Measurements from ENCODE around the gene ATP5F1C.
"Not testable (repeated sequence)": the region's sequence is repeated elsewhere in the genome, so short reads cannot be mapped to it uniquely, and the experiment has no call there.

- not testable (repeated sequence) for TF ChIP-seq CTCF (IDR thresholded peaks at IDR 0.05 in 2 of 3, conservative IDR thresholded peaks at IDR 0.05 in 1 of 3; ENCODE audit: borderline replicate concordance in 1 of 3, insufficient read depth in 1 of 3, low read depth in 2 of 3, low read length in 2 of 3); ZNF274 (IDR thresholded peaks at IDR 0.05; ENCODE audit: low read depth, low read length); TCF7L2 (IDR thresholded peaks at IDR 0.05; ENCODE audit: borderline replicate concordance, extremely low read depth, insufficient read depth, insufficient read length); POLR2AphosphoS5 (IDR thresholded peaks at IDR 0.05; ENCODE audit: low read depth, low read length); POLR2A (IDR thresholded peaks at IDR 0.05; ENCODE audit: borderline replicate concordance, extremely low read depth, insufficient read depth, insufficient read length); ZFX (IDR thresholded peaks at IDR 0.05); ATF3 (IDR thresholded peaks at IDR 0.05); EZH2 (IDR thresholded peaks at IDR 0.05); RAD21 (IDR thresholded peaks at IDR 0.05; ENCODE audit: low read depth)
Measured at GRCh38 chr10:7811743-7812142, 23.8 kb downstream of the ATP5F1C start.
